HL-60 (cell line): ENCODE results near the gene MICU1.

Experiments used
- POLR2AphosphoS5 ChIP-seq: IDR thresholded peaks from 2 replicates; pipeline ENCODE4 v1.6.1; 2012; ENCODE audit warnings: low read depth
- SPI1 ChIP-seq: IDR thresholded peaks from 2 replicates; pipeline ENCODE4 v1.6.1; 2012; ENCODE audit warnings: low read depth, mild to moderate bottlenecking, borderline replicate concordance
- TF ChIP-seq, protein P1 (sequence below): IDR thresholded peaks from one replicate; pipeline ENCODE4 v1.5.1; 2011; ENCODE audit warnings: low read length, control low read depth, inconsistent platforms; ENCODE audit not compliant: insufficient read depth

DNA sequence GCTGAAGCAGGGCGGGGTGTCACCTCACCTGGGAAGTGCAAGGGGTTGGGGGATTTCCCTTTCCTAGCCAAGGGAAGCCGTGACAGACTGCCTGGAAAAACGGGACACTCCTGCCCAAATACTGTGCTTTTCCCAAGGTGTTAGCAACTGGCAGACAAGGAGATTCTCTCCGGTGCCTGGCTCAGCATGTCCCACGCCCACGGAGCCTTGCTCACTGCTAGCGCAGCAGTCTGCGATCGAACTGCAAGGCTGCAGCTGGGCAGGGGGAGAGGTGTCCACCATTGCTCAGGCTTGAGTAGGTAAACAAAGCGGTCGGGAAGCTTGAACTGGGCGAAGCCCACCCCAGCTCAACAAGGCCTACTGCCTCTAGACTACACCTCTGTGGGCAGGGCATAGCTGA, 190.3 kb downstream of the MICU1 start:
- TF ChIP-seq, protein P1, sequence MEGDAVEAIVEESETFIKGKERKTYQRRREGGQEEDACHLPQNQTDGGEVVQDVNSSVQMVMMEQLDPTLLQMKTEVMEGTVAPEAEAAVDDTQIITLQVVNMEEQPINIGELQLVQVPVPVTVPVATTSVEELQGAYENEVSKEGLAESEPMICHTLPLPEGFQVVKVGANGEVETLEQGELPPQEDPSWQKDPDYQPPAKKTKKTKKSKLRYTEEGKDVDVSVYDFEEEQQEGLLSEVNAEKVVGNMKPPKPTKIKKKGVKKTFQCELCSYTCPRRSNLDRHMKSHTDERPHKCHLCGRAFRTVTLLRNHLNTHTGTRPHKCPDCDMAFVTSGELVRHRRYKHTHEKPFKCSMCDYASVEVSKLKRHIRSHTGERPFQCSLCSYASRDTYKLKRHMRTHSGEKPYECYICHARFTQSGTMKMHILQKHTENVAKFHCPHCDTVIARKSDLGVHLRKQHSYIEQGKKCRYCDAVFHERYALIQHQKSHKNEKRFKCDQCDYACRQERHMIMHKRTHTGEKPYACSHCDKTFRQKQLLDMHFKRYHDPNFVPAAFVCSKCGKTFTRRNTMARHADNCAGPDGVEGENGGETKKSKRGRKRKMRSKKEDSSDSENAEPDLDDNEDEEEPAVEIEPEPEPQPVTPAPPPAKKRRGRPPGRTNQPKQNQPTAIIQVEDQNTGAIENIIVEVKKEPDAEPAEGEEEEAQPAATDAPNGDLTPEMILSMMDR = no peak
- TF ChIP-seq POLR2AphosphoS5 (no peak), SPI1 (no peak)
